ENCODE measurements around the gene MBOAT2.

Gene MBOAT2

DNA sequence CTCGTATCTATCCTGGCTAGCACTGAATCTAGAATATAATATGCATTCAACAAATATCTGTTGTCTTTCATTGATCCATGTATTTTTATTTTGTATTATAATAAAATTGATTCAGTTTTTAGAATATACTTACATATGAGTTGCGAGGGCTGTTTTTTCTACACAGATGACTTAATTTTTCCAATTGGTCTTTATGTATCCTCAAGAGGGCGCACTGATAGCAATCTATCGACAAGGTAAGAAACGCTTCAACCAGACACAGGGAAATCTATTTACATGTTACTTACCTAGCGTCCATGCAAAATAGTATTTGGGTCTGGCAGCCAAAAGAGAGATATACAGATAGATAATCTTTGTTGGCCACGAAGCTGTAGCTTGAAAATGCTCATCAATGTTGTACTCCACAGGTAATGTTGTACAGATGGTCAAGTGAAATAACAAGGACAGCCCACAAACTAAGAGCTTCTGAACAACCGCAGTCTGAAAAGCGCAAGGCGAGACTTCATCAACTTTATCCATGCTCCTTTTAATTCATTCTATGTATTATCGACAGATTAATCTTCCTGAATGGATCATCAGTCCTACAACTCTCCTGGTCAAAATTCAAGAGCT, 130.6 kb downstream of the MBOAT2 start:
- Histone ChIP-seq H3K79me2 (ENCODE audit: insufficient read depth, low read length) (no peaks in the 10 kb centered on the region), H3K9me3 (ENCODE audit: insufficient read depth, low read length, severe bottlenecking) (no peaks in the 10 kb centered on the region), H3K36me3 (ENCODE audit: insufficient read depth, low read length) (peaks cover 44% of the 10 kb centered on the region; the same call in 1 of the 2 replicates), H3K27me3 (ENCODE audit: insufficient read depth, low read length, poor library complexity) (no peaks in the 10 kb centered on the region), H3K27ac (ENCODE audit: low read length) (no peak overlapping the region), H3K4me2 (ENCODE audit: insufficient read depth, low read length) (no peak overlapping the region), H4K20me1 (ENCODE audit: insufficient read depth, low read length) (no peaks in the 10 kb centered on the region), H3K9ac (ENCODE audit: low read depth, low read length) (no peak overlapping the region), H3K4me1 (ENCODE audit: insufficient read depth, low read length) (no peaks in the 10 kb centered on the region), H2AFZ (ENCODE audit: low read depth, low read length) (no peak overlapping the region), H3K4me3 (ENCODE audit: low read depth in 1 of 2, low read length in 2 of 2) (no peak overlapping the region)
- TF ChIP-seq, protein P1, sequence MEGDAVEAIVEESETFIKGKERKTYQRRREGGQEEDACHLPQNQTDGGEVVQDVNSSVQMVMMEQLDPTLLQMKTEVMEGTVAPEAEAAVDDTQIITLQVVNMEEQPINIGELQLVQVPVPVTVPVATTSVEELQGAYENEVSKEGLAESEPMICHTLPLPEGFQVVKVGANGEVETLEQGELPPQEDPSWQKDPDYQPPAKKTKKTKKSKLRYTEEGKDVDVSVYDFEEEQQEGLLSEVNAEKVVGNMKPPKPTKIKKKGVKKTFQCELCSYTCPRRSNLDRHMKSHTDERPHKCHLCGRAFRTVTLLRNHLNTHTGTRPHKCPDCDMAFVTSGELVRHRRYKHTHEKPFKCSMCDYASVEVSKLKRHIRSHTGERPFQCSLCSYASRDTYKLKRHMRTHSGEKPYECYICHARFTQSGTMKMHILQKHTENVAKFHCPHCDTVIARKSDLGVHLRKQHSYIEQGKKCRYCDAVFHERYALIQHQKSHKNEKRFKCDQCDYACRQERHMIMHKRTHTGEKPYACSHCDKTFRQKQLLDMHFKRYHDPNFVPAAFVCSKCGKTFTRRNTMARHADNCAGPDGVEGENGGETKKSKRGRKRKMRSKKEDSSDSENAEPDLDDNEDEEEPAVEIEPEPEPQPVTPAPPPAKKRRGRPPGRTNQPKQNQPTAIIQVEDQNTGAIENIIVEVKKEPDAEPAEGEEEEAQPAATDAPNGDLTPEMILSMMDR (IDR thresholded peaks at IDR 0.05; ENCODE audit: borderline replicate concordance, extremely low read depth, low read length, poor library complexity, severe bottlenecking) = peak; percentile 61
- no peak for TF ChIP-seq EZH2 (IDR thresholded peaks at IDR 0.05; ENCODE audit: borderline replicate concordance, low read depth, low read length, severe bottlenecking)
- DNase-seq = peak; percentile 18
- ATAC-seq (ENCODE audit: insufficient read depth, low read depth) = peak; percentile 45; the same call in 1 of the 3 replicates

DNA sequence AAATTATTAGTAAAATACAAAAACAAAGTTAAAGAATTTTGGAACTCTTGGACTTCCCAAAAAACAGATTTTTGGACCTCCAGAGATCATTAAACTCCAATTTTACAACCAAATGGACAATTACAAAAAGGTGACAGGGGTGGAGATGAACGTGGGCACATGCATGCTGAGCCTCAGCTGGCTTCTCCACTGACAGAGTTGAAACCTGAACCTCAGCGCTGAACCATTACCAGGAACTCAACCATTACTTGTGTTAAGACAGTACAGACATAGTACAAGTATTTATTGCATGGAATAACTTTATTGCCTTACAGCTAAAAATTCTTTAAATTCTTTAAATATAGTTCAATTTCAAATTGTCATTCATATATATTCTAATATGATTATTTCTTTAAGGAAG, 133.0 kb downstream of the MBOAT2 start:
- TF ChIP-seq, protein P1 (IDR thresholded peaks at IDR 0.05; ENCODE audit: borderline replicate concordance, extremely low read depth, low read length, poor library complexity, severe bottlenecking) = no peak
- TF ChIP-seq EZH2 (IDR thresholded peaks at IDR 0.05; ENCODE audit: borderline replicate concordance, low read depth, low read length, severe bottlenecking) = no peak
- no peaks in the 10 kb centered on the region for H3K9me3 ChIP-seq (ENCODE audit: insufficient read depth, low read length, severe bottlenecking)
- DNase-seq (no peak), ATAC-seq (ENCODE audit: insufficient read depth, low read depth) (no peak)
- no peaks in the 10 kb centered on the region for H3K79me2 ChIP-seq (ENCODE audit: insufficient read depth, low read length)
- no peak overlapping the region for H3K9ac ChIP-seq (ENCODE audit: low read depth, low read length)
- H3K27ac ChIP-seq (ENCODE audit: low read length) = no peak overlapping the region
- H3K4me3 ChIP-seq (ENCODE audit: low read depth in 1 of 2, low read length in 2 of 2) = no peak overlapping the region
- no peaks in the 10 kb centered on the region for H3K27me3 ChIP-seq (ENCODE audit: insufficient read depth, low read length, poor library complexity)
- no peak overlapping the region for H3K4me2 ChIP-seq (ENCODE audit: insufficient read depth, low read length)
- H4K20me1 ChIP-seq (ENCODE audit: insufficient read depth, low read length) = no peaks in the 10 kb centered on the region
- no peak overlapping the region for H2AFZ ChIP-seq (ENCODE audit: low read depth, low read length)
- H3K36me3 ChIP-seq (ENCODE audit: insufficient read depth, low read length) = peaks cover 27% of the 10 kb centered on the region; the same call in 1 of the 2 replicates
- no peaks in the 10 kb centered on the region for H3K4me1 ChIP-seq (ENCODE audit: insufficient read depth, low read length)

DNA sequence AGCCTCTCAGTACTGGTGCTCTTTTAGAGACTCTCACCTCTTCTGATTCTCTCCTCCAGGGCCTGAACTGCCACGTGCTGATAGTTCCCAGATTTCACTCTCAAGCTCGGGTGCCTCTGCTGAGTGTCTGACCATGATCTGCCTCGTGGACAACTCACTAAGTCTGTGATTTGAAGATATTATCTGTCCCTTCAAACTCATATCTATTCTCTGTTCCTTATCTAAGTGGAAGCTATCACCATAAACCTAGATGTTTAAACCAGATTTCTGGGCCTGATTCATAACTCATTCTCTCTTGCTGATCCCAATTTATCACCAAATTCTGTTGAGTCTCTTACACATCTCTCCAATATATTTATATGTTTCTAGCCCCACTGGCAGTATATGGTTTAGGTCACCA, 136.1 kb downstream of the MBOAT2 start:
- Histone ChIP-seq H3K27me3 (ENCODE audit: insufficient read depth, low read length, poor library complexity) (no peaks in the 10 kb centered on the region), H3K36me3 (ENCODE audit: insufficient read depth, low read length) (peaks cover 12% of the 10 kb centered on the region; the same call in 1 of the 2 replicates), H3K4me2 (ENCODE audit: insufficient read depth, low read length) (no peak overlapping the region), H3K27ac (ENCODE audit: low read length) (no peak overlapping the region), H3K9me3 (ENCODE audit: insufficient read depth, low read length, severe bottlenecking) (no peaks in the 10 kb centered on the region), H3K4me1 (ENCODE audit: insufficient read depth, low read length) (no peaks in the 10 kb centered on the region), H2AFZ (ENCODE audit: low read depth, low read length) (no peak overlapping the region), H3K79me2 (ENCODE audit: insufficient read depth, low read length) (no peaks in the 10 kb centered on the region), H4K20me1 (ENCODE audit: insufficient read depth, low read length) (no peaks in the 10 kb centered on the region), H3K4me3 (ENCODE audit: low read depth in 1 of 2, low read length in 2 of 2) (no peak overlapping the region), H3K9ac (ENCODE audit: low read depth, low read length) (no peak overlapping the region)
- no peak for TF ChIP-seq EZH2 (IDR thresholded peaks at IDR 0.05; ENCODE audit: borderline replicate concordance, low read depth, low read length, severe bottlenecking)
- TF ChIP-seq, protein P1 (IDR thresholded peaks at IDR 0.05; ENCODE audit: borderline replicate concordance, extremely low read depth, low read length, poor library complexity, severe bottlenecking) = no peak
- DNase-seq (no peak), ATAC-seq (ENCODE audit: insufficient read depth, low read depth) (no peak)
